Tibial artery (tissue), 4 donors: ENCODE measurements around the gene F3.

Source experiments
- DNase-seq, 2 donors: peaks; one replicate each; pipeline ENCODE4 v3.0.0-alpha.2; 2019
- H3K27ac ChIP-seq, 2 donors: fragments of 200-600 bp; sonication (generic) in 1 of 2; 1 replicate in 1 of 2; 2 replicates in 1 of 2; pipeline ENCODE4 v1.5.1; 2018 to 2019; ENCODE audit warnings: mild to moderate bottlenecking in 1 of 2
- H3K27me3 ChIP-seq, 2 donors: fragments of 200-600 bp; sonication (generic) in 1 of 2; one replicate each; pipeline versions ENCODE4 v1.5.1 to v1.6.0; 2016 to 2019
- H3K36me3 ChIP-seq, 3 donors: fragments of 200-600 bp; sonication (generic) in 2 of 3; one replicate each; pipeline ENCODE4 v1.5.1; 2016 to 2019; ENCODE audit warnings: mild to moderate bottlenecking in 2 of 3
- H3K4me1 ChIP-seq, 4 donors: fragments of 200-600 bp; sonication (generic) in 2 of 4; 1 replicate in 3 of 4; 2 replicates in 1 of 4; pipeline ENCODE4 v1.5.1; 2016 to 2019
- H3K4me3 ChIP-seq, 2 donors: fragments of 200-600 bp; sonication (generic) in 1 of 2; 1 replicate in 1 of 2; 2 replicates in 1 of 2; pipeline ENCODE4 v1.5.1; 2018 to 2019; ENCODE audit warnings: mild to moderate bottlenecking in 2 of 2
- H3K9me3 ChIP-seq, 3 donors: fragments of 200-600 bp; sonication (generic) in 1 of 3; one replicate each; pipeline ENCODE4 v1.5.1; 2016 to 2019
- CTCF ChIP-seq, 2 experiments: fragments of 200-600 bp in 1 of 2; fragments of 450-650 bp in 1 of 2; IDR thresholded peaks; one replicate each; pipeline ENCODE4 v1.5.1; 2017 to 2019; ENCODE audit warnings: antibody characterized with exemption in 2 of 2, mild to moderate bottlenecking in 1 of 2, moderate library complexity in 1 of 2
- intact Hi-C: fragments of 100-400 bp; cut with DNase I; formaldehyde crosslinking; loops from one replicate; pipeline ENCODE4 v1.15.0; 2023; ENCODE audit warnings: low total_unique reads

Gene F3

DNA sequence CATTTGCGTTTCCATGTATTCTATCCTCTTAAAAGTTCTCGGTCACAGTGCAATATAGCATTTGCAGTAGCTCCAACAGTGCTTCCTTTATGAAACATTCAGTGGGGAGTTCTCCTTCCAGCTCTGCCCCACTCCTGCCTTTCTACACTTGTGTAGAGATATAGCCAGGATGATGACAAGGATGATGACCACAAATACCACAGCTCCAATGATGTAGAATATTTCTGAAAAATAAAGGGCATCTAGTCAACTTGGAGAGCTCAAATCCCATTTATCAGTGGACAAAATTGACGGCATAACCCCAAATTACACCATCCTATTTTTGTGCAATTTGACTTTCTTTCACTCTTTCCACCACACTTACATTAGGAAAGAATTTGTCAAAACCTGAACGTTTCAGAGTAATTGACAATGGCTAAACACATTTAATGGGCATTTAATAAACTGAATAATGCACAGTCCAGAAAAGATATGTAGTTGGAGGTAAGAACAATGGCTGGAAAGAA lies 11.1 kb downstream of the F3 start:
- no peak overlapping the region for H3K27ac ChIP-seq
- DNase-seq: no peak
- TF ChIP-seq CTCF (IDR thresholded peaks at IDR 0.05): no peak
- H3K4me3 ChIP-seq: no peak overlapping the region
- peaks cover 0 to 5% (median 0%) of the 10 kb centered on the region in 4 donors for H3K4me1 ChIP-seq
- no peaks in the 10 kb centered on the region for H3K27me3 ChIP-seq
- intact Hi-C loops: no loop called here
- H3K9me3 ChIP-seq: no peaks in the 10 kb centered on the region
- H3K36me3 ChIP-seq: peaks cover 0 to 31% (median 16%) of the 10 kb centered on the region in 3 donors

GRCh38 chr1:94529416-94529815 lies 12.1 kb downstream of the F3 start:
- H3K4me3 ChIP-seq: no peak overlapping the region
- no peak overlapping the region for H3K27ac ChIP-seq
- H3K9me3 ChIP-seq: no peaks in the 10 kb centered on the region
- H3K36me3 ChIP-seq: peaks cover 0 to 21% (median 9%) of the 10 kb centered on the region in 3 donors
- intact Hi-C loops: loop anchor here (10.0 kb wide), 1 partner anchor 505 kb away; no protein-coding TSS in a partner anchor
- peaks cover 0 to 5% (median 0%) of the 10 kb centered on the region in 4 donors for H3K4me1 ChIP-seq
- H3K27me3 ChIP-seq: no peaks in the 10 kb centered on the region
- no peak for TF ChIP-seq CTCF (IDR thresholded peaks at IDR 0.05)
- DNase-seq: no peak

- intact Hi-C loops: loop anchor here (10.0 kb wide), 1 partner anchor 506 kb away; no protein-coding TSS in a partner anchor
- DNase-seq: no peak
- TF ChIP-seq CTCF (IDR thresholded peaks at IDR 0.05): no peak
- H3K4me1 ChIP-seq: peaks cover 0 to 5% (median 0%) of the 10 kb centered on the region in 4 donors
- H3K27ac ChIP-seq: no peak overlapping the region
- H3K4me3 ChIP-seq: no peak overlapping the region
- no peaks in the 10 kb centered on the region for H3K9me3 ChIP-seq
- H3K27me3 ChIP-seq: no peaks in the 10 kb centered on the region
- peaks cover 0 to 20% (median 9%) of the 10 kb centered on the region in 3 donors for H3K36me3 ChIP-seq
These were observed 12.7 kb downstream of the F3 start for GRCh38 chr1:94528826-94529225.

DNA sequence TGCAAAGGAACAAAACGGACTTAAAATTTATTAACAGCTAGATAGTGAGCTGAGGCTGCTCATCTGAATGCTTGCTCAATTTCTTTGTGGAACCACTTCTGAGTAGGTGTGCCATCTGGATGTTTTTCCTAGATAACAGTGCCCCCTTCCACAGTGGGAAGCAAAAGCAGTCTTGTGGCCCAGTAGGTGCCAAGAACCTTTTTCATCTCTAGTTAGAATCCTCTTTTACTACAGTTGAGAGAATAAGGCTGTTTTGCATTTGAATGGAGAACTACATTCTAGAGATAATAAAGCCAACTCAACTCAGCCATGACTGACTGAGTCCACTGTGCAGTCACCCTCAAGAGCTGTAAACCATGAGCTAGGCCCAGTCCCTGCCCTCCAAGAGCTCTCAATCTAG lies 13.3 kb downstream of the F3 start:
- intact Hi-C loops: loop anchor here (10.0 kb wide), 1 partner anchor 507 kb away; no protein-coding TSS in a partner anchor
- Histone ChIP-seq H3K9me3 (no peaks in the 10 kb centered on the region), H3K4me1 (peaks cover 0 to 5% (median 0%) of the 10 kb centered on the region in 4 donors), H3K27me3 (no peaks in the 10 kb centered on the region), H3K27ac (no peak overlapping the region), H3K36me3 (peaks cover 0 to 20% (median 9%) of the 10 kb centered on the region in 3 donors), H3K4me3 (no peak overlapping the region)
- no peak for DNase-seq
- TF ChIP-seq CTCF (IDR thresholded peaks at IDR 0.05): no peak

- no peak overlapping the region for H3K27ac ChIP-seq
- no peak overlapping the region for H3K4me3 ChIP-seq
- no peaks in the 10 kb centered on the region for H3K9me3 ChIP-seq
- DNase-seq: no peak
- intact Hi-C loops: loop anchor here (10.0 kb wide), 1 partner anchor 507 kb away; no protein-coding TSS in a partner anchor
- no peak for TF ChIP-seq CTCF (IDR thresholded peaks at IDR 0.05)
- no peaks in the 10 kb centered on the region for H3K27me3 ChIP-seq
- H3K36me3 ChIP-seq: peaks cover 0 to 17% (median 4%) of the 10 kb centered on the region in 3 donors
- peaks cover 0 to 2% (median 0%) of the 10 kb centered on the region in 4 donors for H3K4me1 ChIP-seq
These were observed 14.0 kb downstream of the F3 start for GRCh38 chr1:94527447-94528031.
